SK-N-SH (cell line): ENCODE results near the gene RAD51B.

Source experiments
- CTCF ChIP-seq: fragments of 200-600 bp; sonication (generic); IDR thresholded peaks from 2 replicates; pipeline ENCODE4 v1.6.1; 2017; ENCODE audit warnings: antibody characterized with exemption, mild to moderate bottlenecking, moderate library complexity
- EP300 ChIP-seq, 2 experiments: IDR thresholded peaks; 2 replicates each; pipeline versions ENCODE4 v1.4.0 to v1.6.1; 2012; ENCODE audit warnings: borderline replicate concordance in 1 of 2, low read depth in 1 of 2, low read length in 1 of 2
- EZH2phosphoT487 ChIP-seq: fragments of 200-600 bp; sonication (generic); IDR thresholded peaks from 2 replicates; pipeline ENCODE4 v1.6.1; 2017; ENCODE audit warnings: low read depth, mixed run types, mild to moderate bottlenecking, antibody characterized with exemption, moderate library complexity, borderline replicate concordance
- MEF2A ChIP-seq: IDR thresholded peaks from 2 replicates; pipeline ENCODE4 v1.4.0; 2012; ENCODE audit warnings: low read depth, borderline replicate concordance
- MXI1 ChIP-seq: IDR thresholded peaks from 2 replicates; pipeline ENCODE4 v1.6.1; 2012; ENCODE audit warnings: mild to moderate bottlenecking, low read depth, low read length, improper control_type of control experiment
- RAD21 ChIP-seq: IDR thresholded peaks from 2 replicates; pipeline ENCODE4 v1.6.1; 2012; ENCODE audit warnings: mild to moderate bottlenecking, low read length
- REST ChIP-seq: IDR thresholded peaks from 2 replicates; pipeline ENCODE4 v1.6.1; 2012; ENCODE audit warnings: mild to moderate bottlenecking, low read depth, low read length, moderate library complexity
- RFX5 ChIP-seq: IDR thresholded peaks from 2 replicates; pipeline ENCODE4 v1.6.1; 2012; ENCODE audit warnings: mild to moderate bottlenecking, improper control_type of control experiment, low read length
- SMC3 ChIP-seq: IDR thresholded peaks from 2 replicates; pipeline ENCODE4 v1.6.1; 2012; ENCODE audit warnings: low read depth, low read length, improper control_type of control experiment
- TAF1 ChIP-seq: IDR thresholded peaks from 2 replicates; pipeline ENCODE4 v1.6.1; 2012; ENCODE audit warnings: low read depth, mild to moderate bottlenecking, low read length, moderate library complexity, borderline replicate concordance
- TCF12 ChIP-seq: IDR thresholded peaks from 2 replicates; pipeline ENCODE4 v1.4.0; 2012
- ZBTB33 ChIP-seq: IDR thresholded peaks from 2 replicates; pipeline ENCODE4 v1.4.0; 2012; ENCODE audit warnings: low read depth, borderline replicate concordance

GRCh38 chr14:68401317-68401716 lies 581.7 kb downstream of the RAD51B start:
- no peak for TF ChIP-seq CTCF
- no peak for TF ChIP-seq EP300 (IDR thresholded peaks at IDR 0.05; ENCODE audit: borderline replicate concordance in 1 of 2, low read depth in 1 of 2, low read length in 1 of 2)
- no peak for TF ChIP-seq SMC3
- TF ChIP-seq REST = no peak
- no peak for TF ChIP-seq RFX5
- no peak for TF ChIP-seq TCF12
- TF ChIP-seq MEF2A = no peak
- no peak for TF ChIP-seq RAD21
- TF ChIP-seq TAF1 = no peak
- TF ChIP-seq EZH2phosphoT487 = no peak
- no peak for TF ChIP-seq ZBTB33
- TF ChIP-seq MXI1 = no peak
